Mesenchymal stem cell (in vitro differentiated cells and primary cell): Measurements from ENCODE around the gene PTPRE.
"Not testable (repeated sequence)": the region's sequence is repeated elsewhere in the genome, so short reads cannot be mapped to it uniquely, and the experiment has no call there.

ENCODE experiments used
- DNase-seq: peaks from one replicate; pipeline ENCODE4 v3.0.0-alpha.2; 2013
- H2AFZ ChIP-seq: one replicate; pipeline ENCODE4 v1.6.1; 2013; ENCODE audit warnings: low read depth, mild to moderate bottlenecking, control low read depth, inconsistent platforms, low read length, moderate library complexity
- H2AK5ac ChIP-seq: 2 replicates; pipeline ENCODE4 v1.6.1; 2013; ENCODE audit warnings: low read length, moderate library complexity, mild to moderate bottlenecking, inconsistent platforms; ENCODE audit not compliant: severe bottlenecking
- H2BK120ac ChIP-seq: one replicate; pipeline ENCODE4 v1.6.1; 2013; ENCODE audit warnings: low read depth, mild to moderate bottlenecking, inconsistent platforms, low read length, moderate library complexity
- H2BK12ac ChIP-seq, 2 experiments: one replicate each; pipeline ENCODE4 v1.6.1; 2013; ENCODE audit warnings: inconsistent platforms in 2 of 2, low read length in 2 of 2, mild to moderate bottlenecking in 2 of 2, moderate library complexity in 2 of 2, control low read depth in 1 of 2
- H2BK15ac ChIP-seq: one replicate; pipeline ENCODE4 v1.6.1; 2013; ENCODE audit warnings: mild to moderate bottlenecking, low read depth, inconsistent platforms; ENCODE audit not compliant: poor library complexity, severe bottlenecking
- H2BK5ac ChIP-seq: 2 replicates; pipeline ENCODE4 v1.6.1; 2013; ENCODE audit warnings: low read depth, mild to moderate bottlenecking, low read length, control low read depth, inconsistent platforms; ENCODE audit not compliant: poor library complexity, severe bottlenecking
- H3K14ac ChIP-seq, 2 experiments: one replicate each; pipeline ENCODE4 v1.6.1; 2013; ENCODE audit warnings: inconsistent platforms in 2 of 2, low read length in 2 of 2, control low read depth in 1 of 2, mild to moderate bottlenecking in 1 of 2, moderate library complexity in 1 of 2
- H3K18ac ChIP-seq, 2 experiments: one replicate each; pipeline ENCODE4 v1.6.1; 2013; ENCODE audit warnings: inconsistent platforms in 2 of 2, low read length in 2 of 2, control low read depth in 1 of 2, low read depth in 1 of 2, mild to moderate bottlenecking in 1 of 2
- H3K23ac ChIP-seq, 2 experiments: one replicate each; pipeline ENCODE4 v1.6.1; 2013; ENCODE audit warnings: inconsistent platforms in 2 of 2, low read length in 2 of 2, mild to moderate bottlenecking in 2 of 2, moderate library complexity in 2 of 2, control low read depth in 1 of 2
- H3K27ac ChIP-seq: 2 replicates; pipeline ENCODE4 v1.5.1; 2013; ENCODE audit warnings: mild to moderate bottlenecking, moderate library complexity, low read length, control low read depth, inconsistent platforms; ENCODE audit not compliant: poor library complexity, severe bottlenecking
- H3K27me3 ChIP-seq, 2 experiments: 2 replicates each; pipeline versions ENCODE4 v1.6.1 to v1.7.0; 2013; ENCODE audit warnings: low read length in 2 of 2, mild to moderate bottlenecking in 2 of 2, moderate library complexity in 2 of 2, control low read depth in 1 of 2, inconsistent platforms in 1 of 2; ENCODE audit not compliant: control insufficient read depth in 1 of 2, insufficient read depth in 1 of 2
- H3K36me3 ChIP-seq, 2 experiments: 2 replicates each; pipeline versions ENCODE4 v1.6.1 to v1.7.0; 2013; ENCODE audit warnings: low read length in 2 of 2, control low read depth in 1 of 2, inconsistent platforms in 1 of 2, low read depth in 1 of 2, mild to moderate bottlenecking in 1 of 2; ENCODE audit not compliant: insufficient read depth in 2 of 2, control insufficient read depth in 1 of 2
- H3K4ac ChIP-seq, 2 experiments: one replicate each; pipeline ENCODE4 v1.6.1; 2013; ENCODE audit warnings: inconsistent platforms in 2 of 2, low read length in 2 of 2, mild to moderate bottlenecking in 2 of 2, moderate library complexity in 2 of 2, control low read depth in 1 of 2, low read depth in 1 of 2
- H3K4me1 ChIP-seq: 2 replicates; pipeline ENCODE4 v1.6.1; 2013; ENCODE audit warnings: low read depth, low read length, control low read depth; ENCODE audit not compliant: control insufficient read depth, insufficient read depth
- H3K4me2 ChIP-seq: 2 replicates; pipeline ENCODE4 v1.6.1; 2013; ENCODE audit warnings: low read length, mild to moderate bottlenecking, inconsistent platforms; ENCODE audit not compliant: poor library complexity, severe bottlenecking
- H3K4me3 ChIP-seq, 2 experiments: 2 replicates each; pipeline versions ENCODE4 v1.5.1 to v1.7.0; 2013; ENCODE audit warnings: low read length in 2 of 2, mild to moderate bottlenecking in 2 of 2, control low read depth in 1 of 2, low read depth in 1 of 2; ENCODE audit not compliant: insufficient read depth in 1 of 2
- H3K79me1 ChIP-seq: replicated peaks from 2 replicates; pipeline ENCODE4 v1.6.1; 2013; ENCODE audit warnings: mild to moderate bottlenecking, control low read depth, low read length, inconsistent platforms; ENCODE audit not compliant: poor library complexity, severe bottlenecking
- H3K9ac ChIP-seq: 2 replicates; pipeline ENCODE4 v1.7.0; 2013; ENCODE audit warnings: mild to moderate bottlenecking, low read length, moderate library complexity
- H3K9me3 ChIP-seq: 2 replicates; pipeline ENCODE4 v1.7.0; 2013; ENCODE audit warnings: mild to moderate bottlenecking, low read length; ENCODE audit not compliant: control insufficient read depth
- H4K8ac ChIP-seq: one replicate; pipeline ENCODE4 v1.6.1; 2013; ENCODE audit warnings: inconsistent platforms, mild to moderate bottlenecking, low read length, moderate library complexity
- H4K91ac ChIP-seq: one replicate; pipeline ENCODE4 v1.6.1; 2013; ENCODE audit warnings: mild to moderate bottlenecking, low read length, inconsistent platforms
- WGBS: methylation state at CpG from one replicate; pipeline ENCODE4 v1.1.7; 2013; ENCODE audit warnings: mixed read lengths; 5-methylcytosine and 5-hydroxymethylcytosine counted together

PTPRE gene

DNA sequence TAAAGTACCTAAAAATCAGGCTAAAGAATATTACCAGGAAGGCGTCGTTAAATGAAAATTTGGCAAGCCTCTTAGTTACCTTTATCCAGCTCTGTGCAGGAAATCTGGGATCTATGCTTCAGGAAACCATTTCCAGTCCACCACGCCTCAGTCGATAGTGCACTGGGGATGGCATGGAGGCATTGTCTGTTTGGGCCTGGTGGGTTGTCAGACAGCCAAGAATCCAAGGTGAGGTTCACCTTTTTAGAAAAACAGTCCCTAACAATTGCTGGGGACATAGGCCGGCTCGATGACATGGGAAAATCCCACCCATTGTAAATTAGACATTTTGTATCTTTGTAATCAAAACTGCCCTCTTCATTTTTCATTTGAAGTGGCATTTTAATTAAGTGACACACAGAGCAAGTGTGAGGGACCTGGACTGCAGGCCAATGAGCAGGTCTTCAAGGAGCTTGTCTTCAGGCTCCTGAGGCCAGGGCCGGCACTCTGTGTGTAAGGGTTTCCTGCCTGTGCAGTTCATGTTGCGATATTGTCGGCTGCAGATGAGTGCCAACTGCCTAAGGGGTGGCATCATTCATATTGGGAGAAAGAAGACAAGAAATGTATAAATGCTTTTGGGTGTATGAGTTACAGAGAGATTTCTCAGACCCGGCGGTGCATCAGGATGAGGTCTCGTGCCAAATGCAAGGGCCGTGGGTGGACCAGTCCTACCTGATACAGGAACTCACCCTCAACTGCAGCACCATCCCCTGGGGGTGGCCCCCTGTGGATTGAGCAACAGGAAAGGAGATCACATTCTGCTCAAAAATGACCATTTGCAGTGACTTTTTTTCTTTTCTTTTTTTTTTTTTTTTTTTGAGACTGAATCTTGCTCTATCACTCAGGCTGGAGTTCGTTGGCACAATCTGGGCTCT is 80.8 kb downstream of the PTPRE start:
- 96% methylated on average over 14 of the region's 14 CpGs for WGBS
- no peak for DNase-seq

GRCh38 chr10:127989481-127990012 is 82.6 kb downstream of the PTPRE start:
- H2BK12ac ChIP-seq = peak overlapping the region in 1 of 2 experiments; percentile 76
- no peak overlapping the region for H2AFZ ChIP-seq
- no peaks in the 10 kb centered on the region for H3K9me3 ChIP-seq

More for the DNA sequence above, 80.8 kb downstream of the PTPRE start:
- H2BK5ac ChIP-seq = no peak overlapping the region
- no peak overlapping the region for H2AFZ ChIP-seq
- H3K18ac ChIP-seq = no peak overlapping the region
- no peak overlapping the region for H3K23ac ChIP-seq
- no peak overlapping the region for H2BK15ac ChIP-seq
- H3K4me1 ChIP-seq = peaks cover 12% of the 10 kb centered on the region
- no peaks in the 10 kb centered on the region for H3K27me3 ChIP-seq
- H2BK12ac ChIP-seq = peak overlapping the region in 1 of 2 experiments; percentile 11
- H3K14ac ChIP-seq = no peak overlapping the region
- H3K4me3 ChIP-seq = no peak overlapping the region
- H4K8ac ChIP-seq = no peak overlapping the region
- no peak overlapping the region for H3K9ac ChIP-seq
- no peaks in the 10 kb centered on the region for H3K36me3 ChIP-seq
- H3K27ac ChIP-seq = no peak overlapping the region
- peak overlapping the region; percentile 55 for H2BK120ac ChIP-seq
- no peak overlapping the region for H2AK5ac ChIP-seq
- no peak overlapping the region for H3K4ac ChIP-seq
- H3K9me3 ChIP-seq = no peaks in the 10 kb centered on the region
- no peak overlapping the region for H3K4me2 ChIP-seq
- peak overlapping the region; percentile 18 for H4K91ac ChIP-seq
- H3K79me1 ChIP-seq = no peaks in the 10 kb centered on the region

DNA sequence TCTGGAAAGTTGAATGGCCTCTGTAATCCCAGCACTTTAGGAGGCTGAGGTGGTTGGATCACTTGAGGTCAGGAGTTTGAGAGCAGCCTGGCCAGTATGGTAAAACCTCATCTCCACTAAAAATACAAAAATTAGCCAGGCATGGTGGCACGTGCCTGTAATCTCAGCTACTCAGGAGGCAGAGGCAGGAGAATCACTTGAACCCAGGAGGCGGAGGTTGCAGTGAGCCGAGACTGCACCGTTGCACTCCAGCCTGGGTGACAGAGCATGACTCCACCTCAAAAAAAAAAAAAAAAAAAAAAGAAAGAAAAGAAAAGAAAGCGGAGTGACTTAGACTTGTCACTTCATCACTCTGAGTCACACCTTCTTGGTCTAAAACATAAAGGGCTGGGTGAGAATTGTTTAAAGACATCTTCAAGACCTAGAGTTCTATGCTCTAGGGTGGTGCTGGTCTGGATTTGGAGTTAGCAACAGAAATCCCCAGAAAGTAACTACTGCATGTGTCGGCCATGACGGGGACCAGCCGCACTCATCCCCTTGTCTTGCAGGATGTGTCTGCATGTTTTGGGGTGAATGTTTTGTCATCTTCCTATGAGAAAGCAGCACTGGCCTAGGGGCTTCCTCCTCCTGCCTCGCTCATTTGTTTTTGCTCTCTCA is 83.4 kb downstream of the PTPRE start:
- H2BK15ac ChIP-seq, H3K23ac ChIP-seq, H3K36me3 ChIP-seq, H3K9me3 ChIP-seq, H3K14ac ChIP-seq, H3K27me3 ChIP-seq, H4K91ac ChIP-seq, H2BK120ac ChIP-seq, H3K4me2 ChIP-seq, H3K79me1 ChIP-seq, H2AFZ ChIP-seq: not testable (repeated sequence)
- peak; percentile 64 for DNase-seq
- Histone ChIP-seq H2AK5ac (peak overlapping the region; percentile 94), H3K27ac (peak overlapping the region; percentile 99), H3K18ac (peak overlapping the region in 1 of 2 experiments; percentile 44), H2BK12ac (peak overlapping the region in 1 of 2 experiments; percentile 96), H3K4me3 (peak overlapping the region in 1 of 2 experiments; percentile 26), H2BK5ac (peak overlapping the region; percentile 21), H3K4me1 (peaks cover 17% of the 10 kb centered on the region), H4K8ac (peak overlapping the region; percentile 0), H3K4ac (peak overlapping the region in 1 of 2 experiments; percentile 95), H3K9ac (peak overlapping the region; percentile 74)
- 74% methylated on average over 7 of the region's 9 CpGs for WGBS

More at GRCh38 chr10:127989481-127990012, 82.6 kb downstream of the PTPRE start:
- Histone ChIP-seq H2BK5ac (no peak overlapping the region), H3K14ac (no peak overlapping the region), H3K27me3 (no peaks in the 10 kb centered on the region), H3K36me3 (no peaks in the 10 kb centered on the region), H3K18ac (peak overlapping the region; percentile 63 to 96), H3K79me1 (peaks cover 4% of the 10 kb centered on the region), H2BK120ac (no peak overlapping the region), H2AK5ac (peak overlapping the region; percentile 65), H3K9ac (peak overlapping the region; percentile 57), H3K4me3 (peak overlapping the region in 1 of 2 experiments; percentile 34), H3K27ac (peak overlapping the region; percentile 99), H4K8ac (no peak overlapping the region), H3K4me2 (peak overlapping the region; percentile 43), H3K23ac (no peak overlapping the region), H4K91ac (no peak overlapping the region), H3K4ac (peak overlapping the region in 1 of 2 experiments; percentile 86), H2BK15ac (no peak overlapping the region), H3K4me1 (peaks cover 16% of the 10 kb centered on the region)
- DNase-seq = peak; percentile 37
- WGBS = 69% methylated on average over 2 of the region's 8 CpGs
